HepG2 (cell line): ENCODE results near the gene SCUBE1. TPM values are rescaled to one million over a fixed set of nuclear protein-coding genes. Genes with fewer than 3 reads are reported as not detected.

Experiments used
- ATAC-seq: fragments of 200-7000 bp; cut with Tn5 transposase; 3 replicates; pipeline ENCODE4 v1.9.1; 2020; ENCODE audit warnings: mild to moderate bottlenecking, moderate library complexity
- BruUV-seq: library from RNA; stranded (reverse); fragments of 400-500 nt; replicated peaks from 2 replicates; lab custom pipeline; 2021; lab: Mats Ljungman, UMichigan
- CTCF ChIA-PET: fragments of 300-600 bp; formaldehyde crosslinking; extraction: SDS; loops from one replicate; lab custom pipeline; 2021; ENCODE audit warnings: low total read pairs, inconsistent platforms, low intra/inter-chr PET ratio; lab: Yijun Ruan, JAX
- POLR2A ChIA-PET: fragments of 350-600 bp; sonication (Branson Sonifier 250); formaldehyde crosslinking; loops from one replicate; lab custom pipeline; 2020; ENCODE audit warnings: antibody characterized with exemption, inconsistent platforms; lab: Yijun Ruan, JAX
- DNase-seq: peaks from one replicate; pipeline ENCODE4 v3.0.0-alpha.2; 2015; ENCODE audit warnings: low spot score
- FAIRE-seq: peaks from 3 replicates; lab custom pipeline; 2011; peaks lifted over from hg19 to GRCh38; lab: Jason Lieb, UNC
- H2AFZ ChIP-seq: one replicate; pipeline ENCODE4 v1.6.1; 2011; ENCODE audit warnings: low read length, inconsistent platforms
- H3K27ac ChIP-seq: fragments of 300-600 bp; 3 replicates; pipeline ENCODE4 v1.8.0; 2011; ENCODE audit warnings: mixed run types, mild to moderate bottlenecking, mixed read lengths, low read length, inconsistent platforms; ENCODE audit not compliant: insufficient read depth; ENCODE audit errors: extremely low read length
- H3K27me3 ChIP-seq, 2 experiments: fragments of 200-600 bp in 1 of 2; 2 replicates in 1 of 2; 3 replicates in 1 of 2; pipeline versions ENCODE4 v1.6.0 to v1.8.0; 2011; ENCODE audit warnings: low read length in 2 of 2, mild to moderate bottlenecking in 2 of 2, moderate library complexity in 2 of 2, inconsistent platforms in 1 of 2; ENCODE audit not compliant: insufficient read depth in 2 of 2, control insufficient read depth in 1 of 2
- H3K36me3 ChIP-seq, 2 experiments: fragments of 200-600 bp in 1 of 2; replicated peaks in 1 of 2; 2 replicates in 1 of 2; 3 replicates in 1 of 2; pipeline versions ENCODE4 v1.5.1 to v1.8.0; 2011; ENCODE audit warnings: low read length in 2 of 2, inconsistent platforms in 1 of 2; ENCODE audit not compliant: insufficient read depth in 2 of 2, control insufficient read depth in 1 of 2
- H3K4me1 ChIP-seq: 2 replicates; pipeline ENCODE4 v1.5.1; 2012; ENCODE audit warnings: low read length, inconsistent platforms; ENCODE audit not compliant: insufficient read depth
- H3K4me2 ChIP-seq: 2 replicates; pipeline ENCODE4 v1.6.0; 2011; ENCODE audit warnings: low read depth, low read length, inconsistent platforms
- H3K4me3 ChIP-seq, 3 experiments: fragments of 200-600 bp in 1 of 3; sonication (generic), shearing (Covaris generic) in 1 of 3; replicated peaks in 1 of 3; 2 replicates each; pipeline ENCODE4 v1.5.1; 2011 to 2016; ENCODE audit warnings: low read length in 3 of 3, inconsistent platforms in 2 of 3, low read depth in 2 of 3, mild to moderate bottlenecking in 2 of 3, control low read depth in 1 of 3, mixed read lengths in 1 of 3; ENCODE audit not compliant: insufficient read depth in 1 of 3
- H3K79me2 ChIP-seq: one replicate; pipeline ENCODE4 v1.6.1; 2011; ENCODE audit warnings: low read length, inconsistent platforms; ENCODE audit not compliant: insufficient read depth
- H3K9ac ChIP-seq: 2 replicates; pipeline ENCODE4 v1.6.0; 2011; ENCODE audit warnings: mild to moderate bottlenecking, low read depth, low read length, inconsistent platforms; ENCODE audit not compliant: insufficient read depth
- H3K9me3 ChIP-seq: 2 replicates; pipeline ENCODE4 v1.5.1; 2012; ENCODE audit warnings: mild to moderate bottlenecking, low read length
- H4K20me1 ChIP-seq: 2 replicates; pipeline ENCODE4 v1.6.0; 2011; ENCODE audit warnings: inconsistent platforms, mild to moderate bottlenecking, low read length, moderate library complexity; ENCODE audit not compliant: insufficient read depth
- ARID3A ChIP-seq: IDR thresholded peaks from 2 replicates; pipeline ENCODE4 v1.6.1; 2012; ENCODE audit warnings: low read depth, low read length, improper control_type of control experiment
- DMTF1 ChIP-seq: sonication (generic); formaldehyde crosslinking; IDR thresholded peaks from 2 replicates; pipeline ENCODE4 v1.4.0; 2020; ENCODE audit warnings: mild to moderate bottlenecking, missing genetic modification reagents
- ETS1 ChIP-seq: sonication (generic); formaldehyde crosslinking; IDR thresholded peaks from 2 replicates; pipeline ENCODE4 v1.4.0; 2020; ENCODE audit warnings: missing genetic modification reagents
- HMG20B ChIP-seq: conservative IDR thresholded peaks from 2 replicates; pipeline ENCODE4 v1.6.1; 2016; ENCODE audit warnings: missing genetic modification reagents, missing compliant biosample characterization
- KLF12 ChIP-seq: sonication (generic); formaldehyde crosslinking; IDR thresholded peaks from 2 replicates; pipeline ENCODE4 v1.4.0; 2020; ENCODE audit warnings: missing genetic modification reagents, borderline replicate concordance
- ZNF577 ChIP-seq: sonication (generic); formaldehyde crosslinking; IDR thresholded peaks from 2 replicates; pipeline ENCODE4 v1.4.0; 2020; ENCODE audit warnings: mild to moderate bottlenecking, low read depth, missing genetic modification reagents, borderline replicate concordance
- ZNF589 ChIP-seq: sonication (generic); formaldehyde crosslinking; conservative IDR thresholded peaks from 2 replicates; pipeline ENCODE4 v1.8.0; 2022; ENCODE audit warnings: mild to moderate bottlenecking, moderate library complexity, missing genetic modification reagents
- ZNF777 ChIP-seq: sonication (generic); formaldehyde crosslinking; IDR thresholded peaks from 2 replicates; pipeline ENCODE4 v1.4.0; 2020; ENCODE audit warnings: missing genetic modification reagents
- WGBS: methylation state at CpG from one replicate; pipeline ENCODE4 v1.1.6; 2017; ENCODE audit warnings: low lambda C conversion rate; 5-methylcytosine and 5-hydroxymethylcytosine counted together
- in situ Hi-C: cut with HindIII; loops from 2 replicates; pipeline ENCODE4 v1.10.0; 2017; ENCODE audit warnings: low pct_unique_long_range_greater_than_20kb; ENCODE audit not compliant: extremely low pct_ligation_motif_present
- intact Hi-C: fragments of 100-400 bp; cut with micrococcal nuclease; formaldehyde crosslinking; loops from one replicate; pipeline ENCODE4 v1.10.0; 2022; ENCODE audit not compliant: unreplicated experiment
- polyA plus RNA-seq, 8 experiments: library from polyadenylated mRNA; depleted of rRNA in 3 of 8; stranded (reverse) in 7 of 8; unstranded in 1 of 8; fragments of >200 nt; fragmentation: Illumina TruSeq in 4 of 8; extraction: Trizol in 4 of 8; gene quantifications; 2 replicates each; pipeline versions ENCODE4 v1.2.1 to v1.2.3, GENCODE V29; 2011 to 2016; ENCODE audit warnings: low read depth in 4 of 8, missing spikeins in 1 of 8, mixed read lengths in 1 of 8; ENCODE audit not compliant: insufficient read depth in 1 of 8
- total RNA-seq, 5 experiments: library from RNA; depleted of rRNA; stranded (reverse); fragments of >200 nt; fragmentation: Illumina TruSeq; extraction: Trizol; gene quantifications; 2 replicates each; pipeline ENCODE4 v1.2.3, GENCODE V29; 2016; ENCODE audit warnings: low read depth in 1 of 5

SCUBE1 gene
- total and polyA plus RNA-seq, 2 of the 13 experiments (the other 11 are each of a cell fraction or from before 2014, with no cell fraction given): under 0.01 to 0.05 TPM

GRCh38 chr22:43147821-43148220 lies 195.4 kb downstream of the SCUBE1 start:
- no TSS peak for BruUV-seq
- Histone ChIP-seq H4K20me1 (no peaks in the 10 kb centered on the region), H2AFZ (no peak overlapping the region), H3K4me1 (peaks cover 24% of the 10 kb centered on the region), H3K4me2 (no peak overlapping the region), H3K9ac (no peak overlapping the region), H3K4me3 (no peak overlapping the region), H3K9me3 (no peaks in the 10 kb centered on the region), H3K79me2 (no peaks in the 10 kb centered on the region), H3K27me3 (peaks cover 6 to 30% of the 10 kb centered on the region in 2 experiments; a peak in 3 of 5 replicates), H3K27ac (no peak overlapping the region), H3K36me3 (no peaks in the 10 kb centered on the region)
- TF ChIP-seq DMTF1 (CRISPR knock-in tag): no peak
- TF ChIP-seq ZNF589: no peak
- no peak for TF ChIP-seq ARID3A
- no peak for TF ChIP-seq ZNF577 (CRISPR knock-in tag)
- no peak for TF ChIP-seq HMG20B
- TF ChIP-seq ETS1: no peak
- no peak for TF ChIP-seq ZNF777
- no peak for TF ChIP-seq KLF12 (CRISPR knock-in tag)
- CTCF ChIA-PET: no interaction called here
- ATAC-seq: no peak
- FAIRE-seq: no peak
- 26% methylated on average over 8 of the region's 8 CpGs for WGBS
- POLR2A ChIA-PET: no interaction called here
- intact Hi-C loops (no loop called here), in situ Hi-C loops (no loop called here)
- DNase-seq: no peak

Other genes starting within 250 kb of the SCUBE1 start
- gene BIK, start 232.6 kb downstream of the SCUBE1 start, total RNA-seq (2016; rRNA removed; fragmentation: Illumina TruSeq; extraction: Trizol): 0.66 and 0.80 TPM in 2 replicates
- gene BIK, start 232.6 kb downstream of the SCUBE1 start, polyA plus RNA-seq (2011; rRNA removed): 0.27 and 0.54 TPM in 2 replicates
- 16.7 and 19.3 TPM in 2 replicates for gene MCAT, start 200.0 kb downstream of the SCUBE1 start, total RNA-seq (2016; rRNA removed; fragmentation: Illumina TruSeq; extraction: Trizol)
- gene MCAT, start 200.0 kb downstream of the SCUBE1 start, polyA plus RNA-seq (2011; rRNA removed): 9.3 and 10.4 TPM in 2 replicates
- gene TSPO, start 191.8 kb downstream of the SCUBE1 start, total RNA-seq (2016; rRNA removed; fragmentation: Illumina TruSeq; extraction: Trizol): 0.32 and 0.46 TPM in 2 replicates
- 1.4 and 2.2 TPM in 2 replicates for gene TSPO, start 191.8 kb downstream of the SCUBE1 start, polyA plus RNA-seq (2011; rRNA removed)
- 34.1 and 38.1 TPM in 2 replicates for gene TTLL12, start 156.2 kb downstream of the SCUBE1 start, total RNA-seq (2016; rRNA removed; fragmentation: Illumina TruSeq; extraction: Trizol)
- gene TTLL12, start 156.2 kb downstream of the SCUBE1 start, polyA plus RNA-seq (2011; rRNA removed): 11.9 and 16.9 TPM in 2 replicates
- gene MPPED1, start 68.6 kb upstream of the SCUBE1 start, total RNA-seq (2016; rRNA removed; fragmentation: Illumina TruSeq; extraction: Trizol): not detected in 2 replicates
- 0.77 and 1.2 TPM in 2 replicates for gene MPPED1, start 68.6 kb upstream of the SCUBE1 start, polyA plus RNA-seq (2011; rRNA removed)